Ramos (cell line): ENCODE data around the gene PRKAR1B.
"Not testable (repeated sequence)": the region's sequence is repeated elsewhere in the genome, so short reads cannot be mapped to it uniquely, and the experiment has no call there.

Source experiments
- in situ Hi-C: fragments of 300-500 bp; cut with MboI; formaldehyde crosslinking; loops from one replicate; pipeline ENCODE4 v1.14.3; 2022; ENCODE audit warnings: low sequenced_read_pairs; ENCODE audit not compliant: unreplicated experiment

PRKAR1B gene

GRCh38 chr7:653829-654764 lies 73.0 kb downstream of the PRKAR1B start:
- in situ Hi-C loops, result no loop called here

GRCh38 chr7:652881-653280 lies 74.2 kb downstream of the PRKAR1B start:
- in situ Hi-C loops, result no loop called here

GRCh38 chr7:652167-652566 lies 74.9 kb downstream of the PRKAR1B start:
- in situ Hi-C loops, result not testable (repeated sequence)

- in situ Hi-C loops, result no loop called here
Observed at GRCh38 chr7:651032-651728, 75.9 kb downstream of the PRKAR1B start.

GRCh38 chr7:650339-651031 lies 76.6 kb downstream of the PRKAR1B start:
- in situ Hi-C loops, result no loop called here

GRCh38 chr7:646951-647350 lies 80.1 kb downstream of the PRKAR1B start:
- in situ Hi-C loops, result no loop called here

GRCh38 chr7:646487-646886 lies 80.6 kb downstream of the PRKAR1B start:
- in situ Hi-C loops, result no loop called here

GRCh38 chr7:645606-646005 lies 81.5 kb downstream of the PRKAR1B start:
- in situ Hi-C loops, result no loop called here

GRCh38 chr7:644381-645305 lies 82.4 kb downstream of the PRKAR1B start:
- in situ Hi-C loops, result no loop called here

GRCh38 chr7:641966-642365 lies 85.1 kb downstream of the PRKAR1B start:
- in situ Hi-C loops, result no loop called here

- in situ Hi-C loops, result no loop called here
Observed at GRCh38 chr7:641269-641671, 85.8 kb downstream of the PRKAR1B start.

GRCh38 chr7:638256-639011 lies 88.6 kb downstream of the PRKAR1B start:
- in situ Hi-C loops, result no loop called here

- in situ Hi-C loops, result no loop called here
Observed at GRCh38 chr7:637826-638225, 89.3 kb downstream of the PRKAR1B start.

- in situ Hi-C loops, result no loop called here
Observed at GRCh38 chr7:636396-636795, 90.7 kb downstream of the PRKAR1B start.

GRCh38 chr7:635687-636382 lies 91.2 kb downstream of the PRKAR1B start:
- in situ Hi-C loops, result not testable (repeated sequence)

GRCh38 chr7:635227-635626 lies 91.9 kb downstream of the PRKAR1B start:
- in situ Hi-C loops, result no loop called here

- in situ Hi-C loops, result no loop called here
Observed at GRCh38 chr7:633381-634018, 93.6 kb downstream of the PRKAR1B start.

GRCh38 chr7:632831-633210 lies 94.3 kb downstream of the PRKAR1B start:
- in situ Hi-C loops, result no loop called here
